ENCODE data around the gene CASP1. TPM values are rescaled to one million over a fixed set of nuclear protein-coding genes. Genes with fewer than 3 reads are reported as not detected.

CASP1 gene
- total RNA-seq, 1 experiment from 2014 or later: 4.7 TPM

GRCh38 chr11:105033343-105033742 is 1.6 kb downstream of the CASP1 start:
- H3K4me2 ChIP-seq: no peak overlapping the region
- H3K9me2 ChIP-seq (ENCODE audit: insufficient read depth): no peaks in the 10 kb centered on the region
- no peaks in the 10 kb centered on the region for H4K20me1 ChIP-seq (ENCODE audit: insufficient read depth)
- H3K27ac ChIP-seq: no peak overlapping the region
- H3F3A ChIP-seq (ENCODE audit: insufficient read depth, low read depth): no peaks in the 10 kb centered on the region
- intact Hi-C loops (cut with micrococcal nuclease; ENCODE audit: unreplicated experiment): no loop called here
- DNase-seq: no peak
- CTCF ChIA-PET: no interaction called here
- H3K79me2 ChIP-seq (ENCODE audit: low read depth): no peaks in the 10 kb centered on the region
- H3K27me3 ChIP-seq (ENCODE audit: insufficient read depth, low read depth): no peaks in the 10 kb centered on the region
- H3K4me3 ChIP-seq: no peak overlapping the region
- BruUV-seq (replicated peaks): no TSS peak
- peak overlapping the region; percentile 24; the same call in 1 of the 2 replicates for H2AFZ ChIP-seq
- no peaks in the 10 kb centered on the region for H3K36me3 ChIP-seq (ENCODE audit: low read depth)
- POLR2A ChIA-PET (ENCODE audit: unreplicated experiment): no interaction called here
- no peaks in the 10 kb centered on the region for H3K9me3 ChIP-seq (ENCODE audit: insufficient read depth, low read depth)
- H3K4me1 ChIP-seq (replicated peaks; ENCODE audit: insufficient read depth): no peaks in the 10 kb centered on the region
- no peak for TF ChIP-seq CTCF (conservative IDR thresholded peaks at IDR 0.05)
- no peak for TF ChIP-seq EZH2 (IDR thresholded peaks at IDR 0.05; ENCODE audit: low read depth)

GRCh38 chr11:105032495-105032894 is 2.4 kb downstream of the CASP1 start:
- H3K27ac ChIP-seq: no peak overlapping the region
- no peaks in the 10 kb centered on the region; the same call in 1 of the 2 replicates for H3K9me2 ChIP-seq (ENCODE audit: insufficient read depth)
- no peaks in the 10 kb centered on the region for H4K20me1 ChIP-seq (ENCODE audit: insufficient read depth)
- H3K36me3 ChIP-seq (ENCODE audit: low read depth): no peaks in the 10 kb centered on the region
- intact Hi-C loops (cut with micrococcal nuclease; ENCODE audit: unreplicated experiment): no loop called here
- no TSS peak for BruUV-seq (replicated peaks)
- POLR2A ChIA-PET (ENCODE audit: unreplicated experiment): no interaction called here
- DNase-seq: no peak
- H3K79me2 ChIP-seq (ENCODE audit: low read depth): no peaks in the 10 kb centered on the region
- H3K4me3 ChIP-seq: no peak overlapping the region
- TF ChIP-seq CTCF (conservative IDR thresholded peaks at IDR 0.05) (no peak), EZH2 (IDR thresholded peaks at IDR 0.05; ENCODE audit: low read depth) (no peak)
- CTCF ChIA-PET: interaction anchor here (0.6 kb wide), 1 partner anchor 1831 kb away, joined by 3 read pairs; no protein-coding TSS in a partner anchor
- no peak overlapping the region for H2AFZ ChIP-seq
- no peaks in the 10 kb centered on the region for H3K9me3 ChIP-seq (ENCODE audit: insufficient read depth, low read depth)
- no peaks in the 10 kb centered on the region for H3K4me1 ChIP-seq (replicated peaks; ENCODE audit: insufficient read depth)
- H3K27me3 ChIP-seq (ENCODE audit: insufficient read depth, low read depth): no peaks in the 10 kb centered on the region
- H3F3A ChIP-seq (ENCODE audit: insufficient read depth, low read depth): no peaks in the 10 kb centered on the region
- no peak overlapping the region for H3K4me2 ChIP-seq

GRCh38 chr11:105027678-105028077 is 7.3 kb downstream of the CASP1 start:
- Histone ChIP-seq H3F3A (ENCODE audit: insufficient read depth, low read depth) (no peaks in the 10 kb centered on the region), H3K4me1 (replicated peaks; ENCODE audit: insufficient read depth) (no peaks in the 10 kb centered on the region), H3K27me3 (ENCODE audit: insufficient read depth, low read depth) (no peaks in the 10 kb centered on the region), H2AFZ (peak overlapping the region; percentile 73), H3K9me2 (ENCODE audit: insufficient read depth) (peaks cover 3% of the 10 kb centered on the region; the same call in 1 of the 2 replicates), H3K9me3 (ENCODE audit: insufficient read depth, low read depth) (no peaks in the 10 kb centered on the region), H3K4me3 (no peak overlapping the region), H3K36me3 (ENCODE audit: low read depth) (no peaks in the 10 kb centered on the region), H4K20me1 (ENCODE audit: insufficient read depth) (no peaks in the 10 kb centered on the region), H3K79me2 (ENCODE audit: low read depth) (no peaks in the 10 kb centered on the region), H3K27ac (no peak overlapping the region), H3K4me2 (0 out of 2 replicates have a peak overlapping the region, but pooled peaks have one; percentile 26)
- BruUV-seq (replicated peaks): no TSS peak
- ChIA-PET POLR2A (ENCODE audit: unreplicated experiment) (no interaction called here), CTCF (no interaction called here)
- intact Hi-C loops (cut with micrococcal nuclease; ENCODE audit: unreplicated experiment): no loop called here
- DNase-seq: no peak
- TF ChIP-seq EZH2 (IDR thresholded peaks at IDR 0.05; ENCODE audit: low read depth) (no peak), CTCF (conservative IDR thresholded peaks at IDR 0.05) (no peak)

All from PC-9 (cell line).